GM13976 (cell line): Measurements from ENCODE around the gene MSGN1.

Source experiments
- DNase-seq: peaks from one replicate; pipeline ENCODE4 v3.0.0; 2012; ENCODE audit warnings: low spot score
- CTCF ChIP-seq: IDR thresholded peaks from 2 replicates; pipeline ENCODE4 v1.5.1; 2012; ENCODE audit warnings: borderline replicate concordance, mild to moderate bottlenecking; ENCODE audit not compliant: insufficient read depth; ENCODE audit errors: extremely low read depth, missing control alignments, control extremely low read depth
- in situ Hi-C: fragments of 300-500 bp; cut with MboI; formaldehyde crosslinking; loops from one replicate; pipeline ENCODE4 v1.12.0; 2022; ENCODE audit warnings: low sequenced_read_pairs, mixed read lengths, inconsistent platforms; ENCODE audit not compliant: unreplicated experiment

Gene MSGN1

GRCh38 chr2:17851731-17852585 lies 35.7 kb downstream of the MSGN1 start:
- DNase-seq = peak; percentile 76
- in situ Hi-C loops = loop anchor here (25.0 kb wide), 2 partner anchors 310 to 535 kb away; no protein-coding TSS in a partner anchor
- TF ChIP-seq CTCF = peak; percentile 79

GRCh38 chr2:17853799-17854198 lies 37.5 kb downstream of the MSGN1 start:
- TF ChIP-seq CTCF = no peak
- no peak for DNase-seq
- in situ Hi-C loops = loop anchor here (25.0 kb wide), 2 partner anchors 309 to 534 kb away; no protein-coding TSS in a partner anchor

GRCh38 chr2:17857021-17857420 lies 40.8 kb downstream of the MSGN1 start:
- DNase-seq = no peak
- no peak for TF ChIP-seq CTCF
- in situ Hi-C loops = loop anchor here (25.0 kb wide), 2 partner anchors 305 to 530 kb away; no protein-coding TSS in a partner anchor

GRCh38 chr2:17858064-17858463 lies 41.8 kb downstream of the MSGN1 start:
- in situ Hi-C loops = loop anchor here (25.0 kb wide), 2 partner anchors 304 to 529 kb away; no protein-coding TSS in a partner anchor

GRCh38 chr2:17863539-17863938 lies 47.3 kb downstream of the MSGN1 start:
- no peak for DNase-seq
- in situ Hi-C loops = loop anchor here (25.0 kb wide), 2 partner anchors 299 to 524 kb away; no protein-coding TSS in a partner anchor
- no peak for TF ChIP-seq CTCF

More at GRCh38 chr2:17858064-17858463, 41.8 kb downstream of the MSGN1 start:
- TF ChIP-seq CTCF = no peak
- no peak for DNase-seq

- no peak for DNase-seq
- TF ChIP-seq CTCF = no peak
- in situ Hi-C loops = loop anchor here (25.0 kb wide), 2 partner anchors 298 to 523 kb away; no protein-coding TSS in a partner anchor
Observed at GRCh38 chr2:17864676-17865075, 48.4 kb downstream of the MSGN1 start.
